ENCODE results near the gene POLR3E.
"Not testable (repeated sequence)": the region's sequence is repeated elsewhere in the genome, so short reads cannot be mapped to it uniquely, and the experiment has no call there.

The POLR3E gene

GRCh38 chr16:22337045-22337444, 39.8 kb downstream of the POLR3E start:
- no peak for DNase-seq

DNA sequence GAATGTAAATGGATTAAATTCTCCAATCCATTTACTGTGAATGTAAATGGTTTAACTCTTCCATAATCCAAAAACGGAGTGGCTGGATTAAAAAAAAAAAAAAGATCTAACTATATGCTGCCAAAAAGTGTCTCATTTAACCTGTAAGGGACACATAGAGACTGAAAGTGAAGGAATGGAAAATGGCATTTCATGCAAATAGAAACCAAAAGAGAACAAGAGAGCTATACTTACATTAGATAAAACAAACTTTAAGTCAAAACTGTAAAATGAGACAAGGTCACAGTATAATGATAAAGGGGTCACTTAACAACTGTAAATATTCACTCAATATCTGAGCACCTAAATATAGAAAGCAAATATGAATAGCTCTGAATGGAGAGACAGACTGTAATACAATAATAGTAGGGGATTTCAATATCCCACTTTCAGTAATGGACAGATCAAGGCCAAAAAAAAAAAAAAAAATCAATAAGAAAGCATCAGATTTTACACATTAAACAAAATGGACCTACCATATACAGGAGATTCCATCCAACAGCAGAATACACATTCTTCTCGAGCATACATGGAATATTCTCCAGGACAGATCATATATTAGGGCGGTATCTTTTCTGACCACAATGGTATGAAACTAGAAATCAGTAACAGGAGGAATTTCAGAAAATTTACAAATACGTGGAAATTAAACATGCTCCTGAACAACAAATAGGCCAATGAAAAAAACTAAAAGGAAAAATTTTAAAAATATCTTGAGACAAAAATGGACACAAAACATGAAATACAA, 40.8 kb downstream of the POLR3E start:
- no peak for DNase-seq

DNA sequence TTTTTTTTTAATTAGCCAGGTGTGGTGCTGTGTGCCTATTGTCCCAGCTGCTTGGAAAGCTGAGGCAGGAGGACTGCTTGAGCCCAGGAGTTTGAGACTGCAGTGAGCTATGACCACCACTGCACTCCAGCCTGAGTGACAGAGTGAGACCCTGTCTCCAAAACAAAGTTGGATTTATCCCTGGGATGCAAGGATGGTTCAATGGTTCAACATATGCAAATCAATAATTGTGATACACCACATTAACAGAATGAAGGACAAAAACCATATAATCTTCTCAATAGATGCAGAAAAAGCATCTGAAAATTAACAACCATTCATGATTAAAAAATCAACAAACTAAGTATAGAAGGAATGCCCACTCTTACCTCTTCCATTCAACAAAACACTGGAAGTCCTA, 43.7 kb downstream of the POLR3E start:
- DNase-seq = no peak

- no peak for DNase-seq
Measured at GRCh38 chr16:22342082-22342481, 44.9 kb downstream of the POLR3E start.

- no peak for DNase-seq
Measured at GRCh38 chr16:22346483-22346882, 49.3 kb downstream of the POLR3E start.

DNA sequence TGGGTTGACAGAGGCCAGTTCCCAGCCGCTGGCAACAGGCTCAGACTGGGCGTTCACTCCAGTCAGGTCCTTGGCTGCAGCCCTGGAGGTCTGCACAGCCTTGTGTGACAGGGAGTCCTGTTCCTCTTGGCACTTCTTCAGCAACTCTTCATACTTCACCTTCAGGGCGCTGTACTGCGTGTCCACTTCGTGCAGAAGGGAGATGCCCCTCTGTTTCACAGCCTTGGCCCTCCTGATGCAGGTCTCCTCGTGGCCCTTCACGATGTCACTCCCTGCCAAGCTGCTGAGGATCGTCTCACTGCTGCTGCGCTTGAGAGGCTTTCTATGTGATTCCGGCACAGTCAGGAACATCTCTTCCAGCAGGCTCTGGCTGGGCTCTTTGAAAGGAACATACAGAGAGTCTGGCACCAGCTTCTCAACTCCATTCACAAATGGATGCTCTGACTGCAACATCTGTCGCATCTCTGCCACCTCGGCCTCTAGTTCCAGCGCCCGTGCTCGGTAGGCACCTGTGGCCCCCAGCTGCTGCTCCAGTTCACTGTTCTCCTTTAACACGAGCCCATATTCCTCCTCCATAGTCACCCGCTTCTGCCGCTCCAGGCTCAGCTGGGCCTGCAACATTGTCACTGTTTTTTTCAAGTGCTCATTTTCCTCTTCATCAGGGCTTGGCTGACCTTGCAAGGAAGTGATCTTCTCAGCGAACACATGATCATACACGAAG, 50.1 kb downstream of the POLR3E start:
- no peak for DNase-seq

GRCh38 chr16:22348291-22348690, 51.1 kb downstream of the POLR3E start:
- DNase-seq = no peak

DNA sequence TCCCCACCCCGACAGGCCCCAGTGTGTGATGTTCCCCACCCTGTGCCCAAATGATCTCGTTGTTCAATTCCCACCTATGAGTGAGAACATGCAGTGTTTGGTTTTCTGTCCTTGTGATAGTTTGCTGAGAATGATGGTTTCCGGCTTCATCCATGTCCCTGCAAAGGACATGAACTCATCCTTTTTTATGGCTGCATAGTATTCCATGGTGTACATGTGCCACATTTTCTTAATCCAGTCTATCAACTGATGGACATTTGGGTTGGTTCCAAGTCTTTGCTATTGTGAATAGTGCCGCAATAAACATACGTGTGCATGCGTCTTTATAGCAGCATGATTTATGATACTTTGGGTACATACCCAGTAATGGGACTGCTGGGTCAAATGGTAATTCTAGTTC, 53.8 kb downstream of the POLR3E start:
- DNase-seq = not testable (repeated sequence)

- DNase-seq = no peak
Measured at GRCh38 chr16:22352140-22352539, 54.9 kb downstream of the POLR3E start.

DNA sequence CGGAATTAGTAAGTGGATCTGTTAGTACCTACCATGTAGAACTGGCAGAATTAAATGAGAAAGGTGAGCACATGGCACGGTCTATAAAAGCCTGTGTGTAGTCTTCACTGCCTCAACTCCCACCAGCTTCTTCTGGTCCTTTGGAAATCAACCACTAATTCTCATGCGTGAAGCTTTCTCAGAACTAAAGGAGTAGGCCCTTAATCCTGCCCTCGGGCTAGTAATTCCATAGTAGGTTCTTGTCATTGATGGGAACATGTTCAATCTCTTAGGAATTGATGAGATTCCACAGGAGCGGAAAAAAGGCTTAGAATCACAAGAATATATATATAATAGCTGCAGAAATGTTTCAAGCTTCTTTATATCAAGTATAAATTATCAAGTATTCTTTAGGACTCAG, 55.5 kb downstream of the POLR3E start:
- no peak for DNase-seq

GRCh38 chr16:22353191-22353919, 56.1 kb downstream of the POLR3E start:
- no peak for DNase-seq

DNA sequence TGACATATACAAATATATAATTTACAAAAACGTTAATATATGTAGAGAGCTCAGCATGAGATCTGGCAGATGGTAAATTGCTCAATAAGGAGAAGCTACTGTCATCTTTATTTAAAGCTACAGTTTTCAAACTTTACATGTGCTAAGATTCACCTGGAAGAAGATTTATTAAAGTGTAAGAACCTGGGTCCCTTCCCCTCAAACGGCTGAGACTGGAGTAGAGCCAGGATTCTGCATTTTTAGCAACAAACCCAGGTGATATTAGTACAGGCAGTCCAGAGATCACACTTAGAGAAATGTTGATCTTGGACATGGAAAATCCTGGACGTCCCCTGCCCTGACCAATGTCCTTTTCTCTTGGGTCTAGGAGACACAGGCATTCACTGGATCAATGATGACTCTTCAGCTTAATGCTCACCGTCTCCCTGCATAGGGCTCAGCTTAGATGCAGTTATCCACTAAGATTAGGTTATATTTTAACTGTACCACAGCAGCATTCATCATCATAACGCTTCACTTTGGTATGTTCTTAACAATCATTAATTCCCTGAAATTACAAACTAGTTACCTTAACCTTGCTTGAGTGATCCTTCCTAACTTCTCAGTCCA, 56.8 kb downstream of the POLR3E start:
- no peak for DNase-seq

GRCh38 chr16:22355487-22355908, 58.3 kb downstream of the POLR3E start:
- DNase-seq = no peak

GRCh38 chr16:22356930-22357634, 59.9 kb downstream of the POLR3E start:
- DNase-seq = no peak

DNA sequence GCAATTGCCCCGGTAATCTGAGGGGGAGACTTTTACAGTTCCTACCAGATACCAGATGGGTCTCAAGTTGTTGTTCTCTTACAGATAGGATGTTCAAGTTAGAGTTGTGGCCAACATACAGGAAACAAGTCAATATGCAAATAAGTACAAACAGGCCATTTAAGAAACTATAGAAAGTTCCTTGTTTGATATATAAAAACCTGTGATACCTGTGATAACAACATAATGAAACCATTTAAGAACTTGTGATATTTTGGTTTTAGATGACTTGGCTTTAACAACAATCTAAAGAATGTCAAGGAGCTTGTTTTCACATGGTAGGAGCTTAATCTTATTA, 60.4 kb downstream of the POLR3E start:
- DNase-seq = no peak

GRCh38 chr16:22358000-22358399, 60.8 kb downstream of the POLR3E start:
- DNase-seq = no peak

GRCh38 chr16:22359679-22360078, 62.5 kb downstream of the POLR3E start:
- DNase-seq = no peak

GRCh38 chr16:22360963-22361659, 63.9 kb downstream of the POLR3E start:
- DNase-seq = no peak

DNA sequence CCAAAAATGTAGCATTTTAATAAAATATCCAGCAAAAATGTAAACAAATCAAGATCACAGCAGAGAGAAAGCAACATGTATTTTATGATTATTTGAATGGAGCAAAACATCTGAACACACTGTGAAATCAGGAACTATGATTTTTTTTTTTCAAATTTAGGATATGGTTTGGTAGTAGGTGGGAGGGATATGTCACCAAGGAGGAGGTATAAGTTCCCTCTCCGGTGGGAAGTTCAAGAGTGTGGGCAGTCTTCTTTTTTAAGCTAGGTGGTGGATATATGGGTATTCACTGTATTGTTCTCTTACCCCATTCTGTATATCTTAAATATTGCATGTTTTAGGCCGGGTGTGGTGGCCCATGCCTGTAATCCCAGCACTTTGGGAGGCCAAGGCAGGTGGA, 67.0 kb downstream of the POLR3E start:
- no peak for DNase-seq

DNA sequence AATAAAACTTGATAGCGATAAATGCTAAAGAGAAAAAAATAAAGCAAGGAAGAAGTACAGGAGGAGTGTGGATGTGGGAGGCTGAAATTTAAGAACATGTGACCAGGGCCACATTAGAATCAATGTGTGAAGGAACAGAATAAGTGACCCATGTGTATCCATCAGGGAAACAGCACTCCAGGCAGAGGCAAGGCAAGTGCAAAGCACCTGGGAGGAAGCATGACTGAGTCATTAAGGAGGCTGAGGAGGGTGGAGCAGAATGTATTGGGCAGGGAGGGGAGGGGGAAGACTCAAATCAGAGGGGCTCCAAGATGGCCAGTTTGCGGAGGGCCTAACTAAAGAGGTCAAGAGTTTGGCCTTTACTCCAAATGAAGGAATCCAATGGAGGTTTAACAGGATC, 69.2 kb downstream of the POLR3E start:
- DNase-seq = no peak

DNA sequence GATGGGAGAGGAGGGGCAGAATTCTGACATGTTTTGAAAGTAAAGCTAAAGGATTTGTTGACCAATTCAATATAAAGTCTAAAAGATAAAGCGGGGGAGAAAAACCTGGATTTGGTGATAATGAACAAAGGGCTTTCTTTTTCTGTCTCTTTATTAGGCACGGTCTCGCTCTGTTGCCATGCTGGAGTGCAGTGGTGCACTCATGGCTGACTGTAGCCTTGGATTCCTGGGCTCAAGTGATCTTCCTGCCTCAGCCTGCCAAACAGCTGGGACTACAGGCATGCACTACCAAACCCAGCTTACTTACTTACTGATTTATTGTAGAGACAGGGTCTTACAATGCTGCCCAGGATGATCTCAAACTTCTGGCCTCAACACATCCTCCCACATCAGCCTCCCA, 69.7 kb downstream of the POLR3E start:
- DNase-seq = no peak

GRCh38 chr16:22368200-22368826, 71.1 kb downstream of the POLR3E start:
- not testable (repeated sequence) for DNase-seq

Measured in retina (tissue), 1 donor.